Measurements from ENCODE around the gene AASDH.

The AASDH gene

GRCh38 chr4:56320293-56320692, 67.0 kb downstream of the AASDH start:
- DNase-seq (ENCODE audit: low read depth): no peak
- TF ChIP-seq, protein P1, sequence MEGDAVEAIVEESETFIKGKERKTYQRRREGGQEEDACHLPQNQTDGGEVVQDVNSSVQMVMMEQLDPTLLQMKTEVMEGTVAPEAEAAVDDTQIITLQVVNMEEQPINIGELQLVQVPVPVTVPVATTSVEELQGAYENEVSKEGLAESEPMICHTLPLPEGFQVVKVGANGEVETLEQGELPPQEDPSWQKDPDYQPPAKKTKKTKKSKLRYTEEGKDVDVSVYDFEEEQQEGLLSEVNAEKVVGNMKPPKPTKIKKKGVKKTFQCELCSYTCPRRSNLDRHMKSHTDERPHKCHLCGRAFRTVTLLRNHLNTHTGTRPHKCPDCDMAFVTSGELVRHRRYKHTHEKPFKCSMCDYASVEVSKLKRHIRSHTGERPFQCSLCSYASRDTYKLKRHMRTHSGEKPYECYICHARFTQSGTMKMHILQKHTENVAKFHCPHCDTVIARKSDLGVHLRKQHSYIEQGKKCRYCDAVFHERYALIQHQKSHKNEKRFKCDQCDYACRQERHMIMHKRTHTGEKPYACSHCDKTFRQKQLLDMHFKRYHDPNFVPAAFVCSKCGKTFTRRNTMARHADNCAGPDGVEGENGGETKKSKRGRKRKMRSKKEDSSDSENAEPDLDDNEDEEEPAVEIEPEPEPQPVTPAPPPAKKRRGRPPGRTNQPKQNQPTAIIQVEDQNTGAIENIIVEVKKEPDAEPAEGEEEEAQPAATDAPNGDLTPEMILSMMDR (IDR thresholded peaks at IDR 0.05; ENCODE audit: insufficient read depth, low read depth, low read length, missing control alignments): no peak
- no peak overlapping the region for H3K4me3 ChIP-seq (ENCODE audit: low read depth, low read length)

- DNase-seq (ENCODE audit: low read depth): no peak
- no peak overlapping the region for H3K4me3 ChIP-seq (ENCODE audit: low read depth, low read length)
- TF ChIP-seq, protein P1 (IDR thresholded peaks at IDR 0.05; ENCODE audit: insufficient read depth, low read depth, low read length, missing control alignments): no peak
Observed at GRCh38 chr4:56318555-56318954, 68.7 kb downstream of the AASDH start.

GRCh38 chr4:56317749-56318148, 69.5 kb downstream of the AASDH start:
- no peak overlapping the region for H3K4me3 ChIP-seq (ENCODE audit: low read depth, low read length)
- TF ChIP-seq, protein P1 (IDR thresholded peaks at IDR 0.05; ENCODE audit: insufficient read depth, low read depth, low read length, missing control alignments): no peak
- DNase-seq (ENCODE audit: low read depth): no peak

- no peak for DNase-seq (ENCODE audit: low read depth)
- H3K4me3 ChIP-seq (ENCODE audit: low read depth, low read length): no peak overlapping the region
- TF ChIP-seq, protein P1 (IDR thresholded peaks at IDR 0.05; ENCODE audit: insufficient read depth, low read depth, low read length, missing control alignments): no peak
Observed at GRCh38 chr4:56316011-56316650, 71.2 kb downstream of the AASDH start.

GRCh38 chr4:56315543-56315942, 71.7 kb downstream of the AASDH start:
- H3K4me3 ChIP-seq (ENCODE audit: low read depth, low read length): no peak overlapping the region
- DNase-seq (ENCODE audit: low read depth): no peak
- TF ChIP-seq, protein P1 (IDR thresholded peaks at IDR 0.05; ENCODE audit: insufficient read depth, low read depth, low read length, missing control alignments): no peak

- H3K4me3 ChIP-seq (ENCODE audit: low read depth, low read length): no peak overlapping the region
- TF ChIP-seq, protein P1 (IDR thresholded peaks at IDR 0.05; ENCODE audit: insufficient read depth, low read depth, low read length, missing control alignments): no peak
- DNase-seq (ENCODE audit: low read depth): no peak
Observed at GRCh38 chr4:56315041-56315440, 72.2 kb downstream of the AASDH start.
